ENCODE data around the gene SERPINB10.

SERPINB10 gene

DNA sequence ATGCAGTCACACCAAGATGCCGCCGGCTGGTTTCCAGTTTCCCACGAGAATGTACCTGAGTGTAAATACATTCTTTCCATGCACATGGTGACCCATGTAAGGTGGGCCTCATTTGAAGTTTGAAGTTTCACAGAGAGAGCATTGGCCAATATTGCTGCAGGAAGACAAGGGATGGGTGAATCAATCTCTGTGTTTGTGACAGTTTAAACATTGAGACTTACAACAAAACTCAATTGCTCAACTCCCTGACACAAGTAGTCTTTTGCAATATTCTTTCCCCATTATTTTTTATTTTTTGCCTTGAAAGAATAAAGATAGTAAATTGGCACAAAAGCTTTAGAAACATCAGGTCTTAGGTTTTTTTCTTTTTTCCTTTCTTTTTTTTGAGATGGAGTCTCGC, 15.2 kb upstream of the SERPINB10 start:
- H3K36me3 ChIP-seq, result no peaks in the 10 kb centered on the region
- H3K4me1 ChIP-seq, result no peaks in the 10 kb centered on the region
- DNase-seq, result no peak
- intact Hi-C loops (cut with DNase I; ENCODE audit: low total_unique reads), result no loop called here
- TF ChIP-seq, protein P1, sequence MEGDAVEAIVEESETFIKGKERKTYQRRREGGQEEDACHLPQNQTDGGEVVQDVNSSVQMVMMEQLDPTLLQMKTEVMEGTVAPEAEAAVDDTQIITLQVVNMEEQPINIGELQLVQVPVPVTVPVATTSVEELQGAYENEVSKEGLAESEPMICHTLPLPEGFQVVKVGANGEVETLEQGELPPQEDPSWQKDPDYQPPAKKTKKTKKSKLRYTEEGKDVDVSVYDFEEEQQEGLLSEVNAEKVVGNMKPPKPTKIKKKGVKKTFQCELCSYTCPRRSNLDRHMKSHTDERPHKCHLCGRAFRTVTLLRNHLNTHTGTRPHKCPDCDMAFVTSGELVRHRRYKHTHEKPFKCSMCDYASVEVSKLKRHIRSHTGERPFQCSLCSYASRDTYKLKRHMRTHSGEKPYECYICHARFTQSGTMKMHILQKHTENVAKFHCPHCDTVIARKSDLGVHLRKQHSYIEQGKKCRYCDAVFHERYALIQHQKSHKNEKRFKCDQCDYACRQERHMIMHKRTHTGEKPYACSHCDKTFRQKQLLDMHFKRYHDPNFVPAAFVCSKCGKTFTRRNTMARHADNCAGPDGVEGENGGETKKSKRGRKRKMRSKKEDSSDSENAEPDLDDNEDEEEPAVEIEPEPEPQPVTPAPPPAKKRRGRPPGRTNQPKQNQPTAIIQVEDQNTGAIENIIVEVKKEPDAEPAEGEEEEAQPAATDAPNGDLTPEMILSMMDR (IDR thresholded peaks at IDR 0.05), result no peak
- H3K27ac ChIP-seq, result no peak overlapping the region
- H3K4me3 ChIP-seq, result no peak overlapping the region
- no peaks in the 10 kb centered on the region for H3K9me3 ChIP-seq
- no peaks in the 10 kb centered on the region for H3K27me3 ChIP-seq

DNA sequence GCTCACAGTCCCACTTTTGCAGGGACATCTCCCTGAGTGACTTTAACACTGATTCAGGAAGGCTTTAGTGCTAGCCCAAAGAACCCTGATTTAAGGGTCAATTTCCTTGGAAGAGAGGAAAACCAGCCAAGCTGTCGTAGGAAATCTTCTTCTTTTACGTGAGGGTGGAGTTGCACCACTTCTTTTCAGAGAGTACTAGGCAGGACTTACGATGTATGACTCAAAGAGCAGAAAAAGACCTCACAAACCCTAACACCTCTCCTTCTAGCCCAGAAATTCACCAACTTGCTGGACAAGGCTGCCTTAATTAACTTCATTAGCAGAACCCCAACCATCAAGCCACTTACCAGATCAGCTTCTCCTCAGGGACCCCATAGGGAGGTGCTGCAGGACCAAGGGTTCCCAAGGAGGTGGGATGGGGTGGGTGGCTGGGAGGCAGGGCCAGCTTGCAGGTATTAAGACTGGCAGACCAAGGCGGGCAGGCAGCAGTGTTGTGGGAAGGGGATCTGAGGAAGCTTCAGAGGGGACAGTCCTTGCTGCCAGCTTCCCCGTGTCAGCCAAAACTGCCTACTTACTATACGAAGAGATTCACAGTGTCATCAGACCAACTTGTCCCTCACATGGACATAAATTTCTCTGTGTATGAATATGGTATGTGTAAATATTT, 13.5 kb upstream of the SERPINB10 start:
- Histone ChIP-seq H3K4me1 (no peaks in the 10 kb centered on the region), H3K9me3 (no peaks in the 10 kb centered on the region), H3K27me3 (no peaks in the 10 kb centered on the region), H3K27ac (no peak overlapping the region), H3K4me3 (no peak overlapping the region), H3K36me3 (no peaks in the 10 kb centered on the region)
- TF ChIP-seq, protein P1 (IDR thresholded peaks at IDR 0.05), result no peak
- DNase-seq, result no peak
- intact Hi-C loops (cut with DNase I; ENCODE audit: low total_unique reads), result no loop called here

DNA sequence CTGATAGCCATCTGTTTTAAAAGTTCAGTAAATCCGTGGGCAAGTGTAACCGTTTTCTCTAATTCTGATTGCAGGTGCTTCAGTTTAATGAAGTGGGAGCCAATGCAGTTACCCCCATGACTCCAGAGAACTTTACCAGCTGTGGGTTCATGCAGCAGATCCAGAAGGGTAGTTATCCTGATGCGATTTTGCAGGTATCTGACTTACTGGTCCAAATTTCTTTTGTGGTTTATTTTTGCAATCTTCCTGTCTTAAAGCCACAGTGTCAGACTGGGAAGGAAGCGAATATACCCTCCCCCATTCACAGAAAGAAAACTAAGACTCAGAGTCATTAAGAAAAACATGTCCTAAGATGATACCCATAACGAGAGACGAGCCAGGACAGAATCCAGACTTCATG, 12.6 kb upstream of the SERPINB10 start:
- H3K9me3 ChIP-seq, result no peaks in the 10 kb centered on the region
- H3K36me3 ChIP-seq, result no peaks in the 10 kb centered on the region
- TF ChIP-seq, protein P1 (IDR thresholded peaks at IDR 0.05), result no peak
- intact Hi-C loops (cut with DNase I; ENCODE audit: low total_unique reads), result no loop called here
- H3K4me1 ChIP-seq, result no peaks in the 10 kb centered on the region
- H3K27ac ChIP-seq, result no peak overlapping the region
- H3K4me3 ChIP-seq, result no peak overlapping the region
- no peaks in the 10 kb centered on the region for H3K27me3 ChIP-seq
- DNase-seq, result no peak

DNA sequence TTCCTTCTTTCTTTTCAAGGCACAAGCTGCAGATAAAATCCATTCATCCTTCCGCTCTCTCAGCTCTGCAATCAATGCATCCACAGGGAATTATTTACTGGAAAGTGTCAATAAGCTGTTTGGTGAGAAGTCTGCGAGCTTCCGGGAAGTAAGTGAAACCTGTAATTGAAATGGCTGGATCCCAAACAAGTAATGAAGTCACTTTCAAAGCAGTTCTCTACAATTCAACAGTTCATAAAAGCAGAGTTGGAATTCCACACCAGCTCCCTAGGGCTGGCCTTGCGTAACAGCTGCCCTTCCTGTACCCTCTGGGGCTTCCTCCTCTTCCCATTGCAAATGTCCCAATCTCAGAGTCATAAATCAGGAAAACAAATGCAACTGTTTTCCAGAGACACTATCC, 10.7 kb upstream of the SERPINB10 start:
- Histone ChIP-seq H3K36me3 (no peaks in the 10 kb centered on the region), H3K27ac (no peak overlapping the region), H3K9me3 (no peaks in the 10 kb centered on the region), H3K4me1 (no peaks in the 10 kb centered on the region), H3K27me3 (no peaks in the 10 kb centered on the region), H3K4me3 (no peak overlapping the region)
- intact Hi-C loops (cut with DNase I; ENCODE audit: low total_unique reads), result no loop called here
- TF ChIP-seq, protein P1 (IDR thresholded peaks at IDR 0.05), result no peak
- no peak for DNase-seq

DNA sequence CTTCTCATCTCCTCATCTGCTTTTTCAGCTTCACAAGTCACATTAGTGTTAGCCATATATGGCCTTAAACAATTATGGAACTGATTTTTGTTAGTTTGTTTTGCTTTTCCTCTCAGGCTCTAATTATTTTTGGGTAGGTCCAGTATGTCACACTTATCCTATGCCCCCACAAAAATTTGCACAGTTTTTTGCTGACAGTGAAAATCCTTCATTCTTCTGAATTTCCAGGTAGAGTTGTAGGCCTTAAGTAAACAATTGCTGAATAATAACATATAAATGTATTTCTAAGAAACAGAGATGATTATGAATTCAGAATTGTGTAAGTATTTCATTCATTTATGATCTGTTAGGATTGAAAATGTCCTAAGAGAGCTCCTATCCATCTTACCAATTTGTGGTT, 8.6 kb upstream of the SERPINB10 start:
- Histone ChIP-seq H3K4me1 (no peaks in the 10 kb centered on the region), H3K9me3 (no peaks in the 10 kb centered on the region), H3K27ac (no peak overlapping the region), H3K27me3 (no peaks in the 10 kb centered on the region), H3K36me3 (no peaks in the 10 kb centered on the region), H3K4me3 (no peak overlapping the region)
- intact Hi-C loops (cut with DNase I; ENCODE audit: low total_unique reads), result no loop called here
- TF ChIP-seq, protein P1 (IDR thresholded peaks at IDR 0.05), result no peak
- DNase-seq, result no peak
